ENCODE data around the gene ZBED2.

The ZBED2 gene

DNA sequence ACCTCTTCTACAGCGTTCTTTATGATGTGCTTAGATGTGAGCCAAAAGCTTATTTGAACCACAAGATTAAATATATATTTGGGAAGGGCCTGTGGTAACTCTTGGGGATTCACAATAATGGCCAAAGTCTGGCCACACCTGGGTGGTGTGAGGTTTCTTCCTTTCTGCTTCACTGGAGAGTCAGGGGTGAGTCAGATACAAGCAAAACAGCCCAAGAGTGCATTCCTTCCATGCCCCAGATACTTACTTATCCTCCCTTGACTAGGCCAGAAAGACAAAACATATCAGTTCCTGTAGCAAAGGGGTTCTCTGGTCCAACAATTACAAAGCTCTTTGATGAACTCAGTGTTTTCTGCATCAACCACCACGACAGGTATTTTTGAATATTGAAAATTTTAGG lies 941 bp downstream of the ZBED2 start:
- DNase-seq (ENCODE audit: low read depth) = no peak
- TF ChIP-seq, protein P1, sequence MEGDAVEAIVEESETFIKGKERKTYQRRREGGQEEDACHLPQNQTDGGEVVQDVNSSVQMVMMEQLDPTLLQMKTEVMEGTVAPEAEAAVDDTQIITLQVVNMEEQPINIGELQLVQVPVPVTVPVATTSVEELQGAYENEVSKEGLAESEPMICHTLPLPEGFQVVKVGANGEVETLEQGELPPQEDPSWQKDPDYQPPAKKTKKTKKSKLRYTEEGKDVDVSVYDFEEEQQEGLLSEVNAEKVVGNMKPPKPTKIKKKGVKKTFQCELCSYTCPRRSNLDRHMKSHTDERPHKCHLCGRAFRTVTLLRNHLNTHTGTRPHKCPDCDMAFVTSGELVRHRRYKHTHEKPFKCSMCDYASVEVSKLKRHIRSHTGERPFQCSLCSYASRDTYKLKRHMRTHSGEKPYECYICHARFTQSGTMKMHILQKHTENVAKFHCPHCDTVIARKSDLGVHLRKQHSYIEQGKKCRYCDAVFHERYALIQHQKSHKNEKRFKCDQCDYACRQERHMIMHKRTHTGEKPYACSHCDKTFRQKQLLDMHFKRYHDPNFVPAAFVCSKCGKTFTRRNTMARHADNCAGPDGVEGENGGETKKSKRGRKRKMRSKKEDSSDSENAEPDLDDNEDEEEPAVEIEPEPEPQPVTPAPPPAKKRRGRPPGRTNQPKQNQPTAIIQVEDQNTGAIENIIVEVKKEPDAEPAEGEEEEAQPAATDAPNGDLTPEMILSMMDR (IDR thresholded peaks at IDR 0.05; ENCODE audit: low read depth, low read length, missing control alignments) = no peak
- H3K4me3 ChIP-seq (ENCODE audit: low read depth, low read length) = no peak overlapping the region

DNA sequence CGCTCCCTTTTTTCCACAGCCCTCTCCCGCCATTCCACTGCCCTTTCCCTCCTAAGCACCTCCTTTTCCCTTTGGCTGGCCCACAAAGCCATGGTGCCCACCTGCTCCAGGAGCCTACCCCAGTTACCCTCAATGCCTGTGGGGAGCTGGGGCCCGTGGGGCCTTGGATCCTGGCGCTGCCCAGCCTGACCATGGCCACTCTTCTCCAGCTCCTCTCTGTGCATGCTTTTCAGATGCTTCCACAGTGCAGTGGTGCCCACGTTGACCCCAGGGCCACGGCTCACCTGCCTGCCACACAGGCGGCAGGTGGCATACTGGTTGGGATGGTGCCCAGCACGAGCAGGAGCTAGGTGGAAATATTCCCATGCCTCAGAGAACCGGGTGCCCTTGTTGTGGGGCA lies 1.5 kb downstream of the ZBED2 start:
- DNase-seq (ENCODE audit: low read depth) = no peak
- TF ChIP-seq, protein P1 (IDR thresholded peaks at IDR 0.05; ENCODE audit: low read depth, low read length, missing control alignments) = no peak
- no peak overlapping the region for H3K4me3 ChIP-seq (ENCODE audit: low read depth, low read length)

DNA sequence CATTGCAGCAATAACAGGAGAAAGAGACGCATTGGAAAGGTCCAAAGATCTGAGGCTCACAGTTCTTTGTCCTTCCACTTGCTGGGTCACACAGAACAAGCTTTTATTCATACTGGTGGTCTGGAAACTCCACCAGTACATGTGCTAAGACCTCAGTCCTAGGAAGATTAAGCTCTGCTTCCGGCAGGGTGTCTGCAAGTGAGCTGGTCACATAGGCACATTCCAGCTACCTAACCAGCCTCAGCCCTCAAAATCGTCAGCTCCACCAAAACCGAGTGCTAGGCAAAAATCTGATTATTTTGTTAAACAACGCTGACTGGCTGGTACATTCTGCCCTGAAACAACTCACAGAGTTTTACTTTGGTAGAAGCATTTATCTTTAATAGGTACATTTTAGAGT lies 2.2 kb downstream of the ZBED2 start:
- TF ChIP-seq, protein P1 (IDR thresholded peaks at IDR 0.05; ENCODE audit: low read depth, low read length, missing control alignments) = no peak
- no peak for DNase-seq (ENCODE audit: low read depth)
- H3K4me3 ChIP-seq (ENCODE audit: low read depth, low read length) = no peak overlapping the region

DNA sequence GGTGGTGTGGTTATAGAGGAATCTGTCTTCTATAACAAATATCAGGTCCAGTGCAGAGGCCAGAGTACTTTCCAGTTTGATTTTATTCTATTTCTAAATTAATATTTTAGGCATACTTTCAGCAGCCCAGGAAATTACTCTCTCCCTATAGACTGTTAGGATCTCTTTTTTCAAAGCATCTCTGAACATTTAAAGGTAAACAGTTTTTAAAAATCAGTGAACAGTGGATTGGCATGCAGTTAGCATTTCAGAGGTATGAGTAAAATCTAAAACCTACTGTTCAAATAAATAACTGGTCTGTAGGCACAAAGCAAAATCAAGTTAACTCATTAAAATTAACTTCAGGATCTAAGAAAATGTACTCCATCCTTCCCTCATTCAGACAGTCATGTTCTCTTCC lies 3.0 kb downstream of the ZBED2 start:
- TF ChIP-seq, protein P1 (IDR thresholded peaks at IDR 0.05; ENCODE audit: low read depth, low read length, missing control alignments) = no peak
- no peak for DNase-seq (ENCODE audit: low read depth)
- H3K4me3 ChIP-seq (ENCODE audit: low read depth, low read length) = no peak overlapping the region

DNA sequence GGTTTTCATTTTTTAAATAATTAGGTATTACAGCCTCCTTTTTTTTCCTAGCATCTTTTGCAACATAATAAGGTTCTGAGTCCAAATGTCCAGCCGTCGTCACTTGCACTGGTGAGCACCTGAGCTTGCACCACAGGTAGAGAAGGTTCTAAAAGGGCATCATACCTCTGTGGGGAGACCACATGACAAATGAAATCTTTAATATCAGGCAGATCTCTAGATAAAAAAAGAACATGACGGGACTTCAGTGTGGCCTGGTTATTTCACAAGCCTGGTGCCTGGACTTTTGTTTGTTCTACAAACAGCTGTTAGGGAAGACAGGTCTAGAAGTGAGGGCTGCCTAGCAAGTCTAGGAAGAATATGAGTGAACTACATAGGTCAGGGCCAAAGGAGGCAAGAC lies 3.6 kb downstream of the ZBED2 start:
- TF ChIP-seq, protein P1 (IDR thresholded peaks at IDR 0.05; ENCODE audit: low read depth, low read length, missing control alignments) = no peak
- no peak for DNase-seq (ENCODE audit: low read depth)
- no peak overlapping the region for H3K4me3 ChIP-seq (ENCODE audit: low read depth, low read length)

DNA sequence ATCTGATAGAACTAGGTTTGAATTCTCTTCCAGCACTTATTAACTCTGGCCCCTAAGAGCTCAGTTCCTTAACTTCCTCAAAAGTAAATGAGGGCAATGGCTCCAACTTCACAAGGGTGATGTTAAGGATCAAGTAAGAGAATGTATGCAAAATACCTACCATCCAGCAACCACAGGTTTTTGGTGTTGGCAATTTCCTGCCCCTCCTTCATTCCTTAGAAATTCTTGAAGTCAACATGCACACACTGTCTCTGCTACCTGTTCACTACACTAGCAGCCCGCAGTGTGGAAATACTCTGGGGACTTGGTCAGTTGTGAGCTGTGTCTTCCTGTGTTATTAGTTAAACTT lies 5.0 kb downstream of the ZBED2 start:
- DNase-seq (ENCODE audit: low read depth) = no peak
- no peak overlapping the region for H3K4me3 ChIP-seq (ENCODE audit: low read depth, low read length)
- TF ChIP-seq, protein P1 (IDR thresholded peaks at IDR 0.05; ENCODE audit: low read depth, low read length, missing control alignments) = no peak

DNA sequence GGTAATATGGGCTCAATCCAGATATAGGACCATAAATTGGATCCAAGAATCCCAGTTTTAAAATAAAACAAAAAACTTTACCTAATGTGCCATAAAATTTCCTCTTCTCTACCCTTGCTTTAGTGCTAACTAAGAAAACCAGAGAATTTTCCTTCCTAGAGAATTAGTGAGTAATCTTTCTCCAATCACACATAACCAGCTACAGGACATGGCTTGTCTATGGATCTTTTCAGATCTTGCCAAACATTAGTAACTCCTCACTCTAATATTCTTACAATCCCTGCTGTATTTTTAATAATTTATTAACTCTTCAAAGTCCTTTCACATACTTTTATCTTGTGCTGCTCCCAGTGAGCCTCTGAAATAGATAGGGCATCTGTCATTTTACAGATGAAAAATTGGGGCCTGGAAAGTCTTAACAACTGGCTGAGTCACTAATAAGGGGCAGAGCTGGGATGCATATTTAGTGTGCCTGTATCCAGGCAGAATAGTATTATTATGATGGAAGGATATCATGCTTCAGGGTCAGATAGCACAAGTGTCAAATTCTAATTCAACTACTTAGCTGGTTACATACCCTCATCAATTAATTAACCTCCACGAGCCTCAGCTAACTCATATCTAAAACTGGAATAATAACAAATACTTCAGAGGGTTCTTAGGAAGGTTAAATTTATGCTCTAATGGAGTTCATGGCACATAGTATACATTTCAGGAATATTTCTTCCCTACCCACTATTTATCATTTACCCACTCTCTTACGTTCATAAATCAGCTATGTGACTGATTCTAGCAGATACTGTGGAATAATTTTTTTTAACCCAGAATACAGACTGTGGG lies 5.6 kb downstream of the ZBED2 start:
- DNase-seq (ENCODE audit: low read depth) = no peak

More for the DNA sequence above, 5.6 kb downstream of the ZBED2 start:
- H3K4me3 ChIP-seq (ENCODE audit: low read depth, low read length) = no peak overlapping the region
- TF ChIP-seq, protein P1 (IDR thresholded peaks at IDR 0.05; ENCODE audit: low read depth, low read length, missing control alignments) = no peak
